PFSK-1 (cell line): ENCODE measurements around the gene COL4A2.

Experiments
- FOXP2 ChIP-seq: optimal IDR thresholded peaks from 2 replicates; pipeline ENCODE3; 2011; ENCODE audit warnings: borderline replicate concordance, control low read depth, inconsistent platforms; ENCODE audit not compliant: insufficient read depth; ENCODE audit errors: extremely low read length, extremely low read depth
- POLR2AphosphoS5 ChIP-seq: IDR thresholded peaks from 2 replicates; pipeline ENCODE4 v1.6.1; 2012; ENCODE audit warnings: low read depth, mild to moderate bottlenecking, control low read depth, low read length, moderate library complexity
- SIN3A ChIP-seq: IDR thresholded peaks from 2 replicates; pipeline ENCODE4 v1.6.1; 2012; ENCODE audit warnings: mild to moderate bottlenecking, low read length, moderate library complexity, borderline replicate concordance; ENCODE audit not compliant: insufficient read depth
- TAF1 ChIP-seq: IDR thresholded peaks from 2 replicates; pipeline ENCODE4 v1.6.1; 2012; ENCODE audit warnings: low read length, control low read depth, borderline replicate concordance; ENCODE audit not compliant: insufficient read depth
- TF ChIP-seq, protein P1 (sequence below), 2 experiments: IDR thresholded peaks; 2 replicates each; pipeline versions ENCODE4 v1.6.1 to v1.8.0; 2011 to 2012; ENCODE audit warnings: low read depth in 2 of 2, low read length in 2 of 2, control low read depth in 1 of 2, inconsistent platforms in 1 of 2, mild to moderate bottlenecking in 1 of 2, moderate library complexity in 1 of 2; ENCODE audit not compliant: insufficient read depth in 1 of 2

The COL4A2 gene

DNA sequence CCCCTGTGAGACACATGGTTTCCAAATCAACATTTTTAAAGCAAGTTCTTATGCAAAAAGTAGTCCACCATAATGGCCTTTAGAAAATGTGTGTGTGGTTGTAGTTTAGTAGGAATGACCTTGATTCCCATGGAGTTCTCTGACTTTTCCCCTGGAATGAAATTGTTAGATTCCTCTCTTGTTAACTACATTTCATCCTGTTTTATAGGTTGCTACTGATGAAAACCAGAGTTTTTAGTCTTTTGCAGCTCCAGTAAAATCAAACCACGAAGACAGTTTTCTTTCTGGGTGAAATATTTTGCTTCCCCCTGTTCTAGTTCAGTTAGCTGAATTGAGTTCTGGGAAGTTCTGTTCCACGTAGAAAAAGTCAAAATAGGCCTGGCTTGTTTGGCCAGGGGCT, 146.7 kb downstream of the COL4A2 start:
- TF ChIP-seq TAF1 = no peak
- TF ChIP-seq, protein P1, sequence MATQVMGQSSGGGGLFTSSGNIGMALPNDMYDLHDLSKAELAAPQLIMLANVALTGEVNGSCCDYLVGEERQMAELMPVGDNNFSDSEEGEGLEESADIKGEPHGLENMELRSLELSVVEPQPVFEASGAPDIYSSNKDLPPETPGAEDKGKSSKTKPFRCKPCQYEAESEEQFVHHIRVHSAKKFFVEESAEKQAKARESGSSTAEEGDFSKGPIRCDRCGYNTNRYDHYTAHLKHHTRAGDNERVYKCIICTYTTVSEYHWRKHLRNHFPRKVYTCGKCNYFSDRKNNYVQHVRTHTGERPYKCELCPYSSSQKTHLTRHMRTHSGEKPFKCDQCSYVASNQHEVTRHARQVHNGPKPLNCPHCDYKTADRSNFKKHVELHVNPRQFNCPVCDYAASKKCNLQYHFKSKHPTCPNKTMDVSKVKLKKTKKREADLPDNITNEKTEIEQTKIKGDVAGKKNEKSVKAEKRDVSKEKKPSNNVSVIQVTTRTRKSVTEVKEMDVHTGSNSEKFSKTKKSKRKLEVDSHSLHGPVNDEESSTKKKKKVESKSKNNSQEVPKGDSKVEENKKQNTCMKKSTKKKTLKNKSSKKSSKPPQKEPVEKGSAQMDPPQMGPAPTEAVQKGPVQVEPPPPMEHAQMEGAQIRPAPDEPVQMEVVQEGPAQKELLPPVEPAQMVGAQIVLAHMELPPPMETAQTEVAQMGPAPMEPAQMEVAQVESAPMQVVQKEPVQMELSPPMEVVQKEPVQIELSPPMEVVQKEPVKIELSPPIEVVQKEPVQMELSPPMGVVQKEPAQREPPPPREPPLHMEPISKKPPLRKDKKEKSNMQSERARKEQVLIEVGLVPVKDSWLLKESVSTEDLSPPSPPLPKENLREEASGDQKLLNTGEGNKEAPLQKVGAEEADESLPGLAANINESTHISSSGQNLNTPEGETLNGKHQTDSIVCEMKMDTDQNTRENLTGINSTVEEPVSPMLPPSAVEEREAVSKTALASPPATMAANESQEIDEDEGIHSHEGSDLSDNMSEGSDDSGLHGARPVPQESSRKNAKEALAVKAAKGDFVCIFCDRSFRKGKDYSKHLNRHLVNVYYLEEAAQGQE (IDR thresholded peaks at IDR 0.05; ENCODE audit: insufficient read depth in 1 of 2, low read depth in 2 of 2, low read length in 2 of 2) = no peak
- TF ChIP-seq POLR2AphosphoS5 = no peak
- no peak for TF ChIP-seq SIN3A
- TF ChIP-seq FOXP2 = no peak

DNA sequence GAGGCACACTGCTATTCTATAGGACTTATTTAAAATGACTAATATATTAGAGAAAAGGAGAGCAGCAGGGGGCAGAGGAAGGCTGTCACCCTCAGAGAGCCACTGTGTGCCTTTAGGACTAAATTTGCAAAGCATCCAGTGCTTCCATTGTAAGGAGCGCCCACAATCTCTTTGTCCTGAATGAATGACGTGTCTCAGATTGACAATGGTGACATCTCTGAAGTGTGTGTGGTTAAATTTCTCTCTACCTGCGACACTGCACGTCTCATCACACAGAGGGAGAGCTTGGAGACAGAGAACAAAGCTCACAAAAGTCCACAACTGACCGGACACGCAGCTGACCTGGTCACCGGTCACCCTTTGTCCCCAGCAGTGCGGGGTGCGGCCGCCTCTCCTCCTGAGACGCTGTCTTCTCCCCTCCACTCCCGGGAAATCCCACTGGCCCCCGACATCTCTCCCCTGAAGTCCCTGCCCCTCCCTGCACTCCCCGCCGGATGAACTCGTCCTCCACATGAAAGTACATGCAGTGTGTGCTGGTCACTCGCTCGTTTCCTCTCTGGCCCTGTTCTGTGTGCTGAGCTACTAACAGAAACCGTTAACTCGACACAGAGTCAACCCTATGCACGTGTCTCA, 147.3 kb downstream of the COL4A2 start:
- no peak for TF ChIP-seq FOXP2
- TF ChIP-seq TAF1 = no peak
- TF ChIP-seq, protein P1 (IDR thresholded peaks at IDR 0.05; ENCODE audit: insufficient read depth in 1 of 2, low read depth in 2 of 2, low read length in 2 of 2) = no peak
- TF ChIP-seq SIN3A = no peak
- TF ChIP-seq POLR2AphosphoS5 = no peak

DNA sequence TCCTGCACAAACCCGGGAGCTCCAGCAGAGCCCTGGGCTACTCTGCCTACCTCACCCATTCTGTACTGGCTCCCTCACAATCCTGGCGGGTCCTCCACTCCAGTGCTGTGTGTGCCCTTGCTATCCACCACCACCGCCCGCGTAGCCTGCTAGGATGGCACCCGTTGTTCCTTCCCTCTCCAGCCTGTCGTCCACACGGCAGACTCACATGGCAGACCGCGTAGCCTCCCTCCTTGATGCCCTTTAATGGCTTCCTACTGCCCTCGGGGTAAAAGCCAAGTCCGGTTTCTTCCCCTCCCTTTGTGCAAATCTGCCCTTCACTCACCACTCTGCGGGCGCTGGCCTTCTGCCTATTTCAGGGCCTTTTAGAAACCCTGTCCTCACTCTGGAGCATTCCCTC, 147.9 kb downstream of the COL4A2 start:
- TF ChIP-seq, protein P1 (IDR thresholded peaks at IDR 0.05; ENCODE audit: insufficient read depth in 1 of 2, low read depth in 2 of 2, low read length in 2 of 2) = no peak
- TF ChIP-seq FOXP2 (no peak), SIN3A (no peak), POLR2AphosphoS5 (no peak), TAF1 (no peak)

GRCh38 chr13:110455444-110455843, 148.4 kb downstream of the COL4A2 start:
- TF ChIP-seq SIN3A = no peak
- no peak for TF ChIP-seq TAF1
- no peak for TF ChIP-seq FOXP2
- TF ChIP-seq, protein P1 (IDR thresholded peaks at IDR 0.05; ENCODE audit: insufficient read depth in 1 of 2, low read depth in 2 of 2, low read length in 2 of 2) = no peak
- no peak for TF ChIP-seq POLR2AphosphoS5
